AML-193 (cell line): ENCODE data around the gene PDE6H.

Experiments used
- DNase-seq, 2 experiments: peaks; one replicate each; lab custom pipeline; 2025; lab: John Stamatoyannopoulos, UW

The PDE6H gene

DNA sequence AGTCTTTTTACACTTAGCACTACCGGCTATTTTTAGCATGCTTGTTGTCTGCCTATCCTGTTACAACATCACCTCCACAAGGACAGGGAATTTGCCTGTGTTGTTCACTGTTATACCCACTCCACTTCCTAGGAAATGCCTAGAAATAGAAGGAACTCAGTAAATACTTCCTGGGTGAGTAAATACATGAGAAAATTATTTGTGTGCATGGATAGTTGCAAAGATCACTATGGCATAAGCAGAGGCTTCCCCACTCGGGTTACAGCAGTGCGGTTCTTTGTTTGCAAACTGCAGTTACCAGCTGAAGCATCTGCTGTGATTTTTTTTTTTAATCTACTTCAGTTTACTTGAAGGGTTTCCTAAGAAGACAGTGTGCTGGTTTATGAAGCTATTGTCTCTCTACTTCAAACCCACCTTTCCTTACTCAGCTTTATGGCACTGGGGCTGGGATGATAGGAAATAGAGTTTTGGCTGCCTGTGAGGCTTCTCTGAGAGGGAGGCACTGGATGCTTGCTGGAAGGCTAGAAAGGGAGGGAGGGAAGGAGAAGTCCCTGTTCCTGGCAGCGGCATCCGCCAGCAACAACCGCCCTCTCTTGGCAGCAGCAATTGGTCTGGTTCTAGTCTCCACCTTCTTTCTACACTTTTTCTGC lies 29.0 kb downstream of the PDE6H start:
- DNase-seq, result no peak

DNA sequence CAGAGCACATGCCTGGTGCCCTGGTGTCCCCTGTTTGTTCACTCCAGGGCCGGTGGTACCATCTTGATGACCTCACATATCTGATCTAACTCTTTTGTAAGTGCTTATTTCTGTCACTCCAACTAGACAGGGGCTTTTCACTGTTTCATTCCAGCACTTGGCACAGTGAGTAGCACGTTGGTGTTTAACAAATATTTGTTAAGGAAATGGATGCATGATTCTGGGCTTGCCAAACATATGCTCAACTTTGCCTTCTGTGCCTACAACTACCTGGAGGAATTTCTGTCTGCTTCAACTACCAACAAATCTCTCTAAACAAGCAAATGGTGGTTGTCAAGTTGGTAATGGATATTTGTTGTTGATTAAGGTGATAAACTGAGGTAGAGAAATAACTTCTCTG lies 31.6 kb downstream of the PDE6H start:
- DNase-seq, result no peak

DNA sequence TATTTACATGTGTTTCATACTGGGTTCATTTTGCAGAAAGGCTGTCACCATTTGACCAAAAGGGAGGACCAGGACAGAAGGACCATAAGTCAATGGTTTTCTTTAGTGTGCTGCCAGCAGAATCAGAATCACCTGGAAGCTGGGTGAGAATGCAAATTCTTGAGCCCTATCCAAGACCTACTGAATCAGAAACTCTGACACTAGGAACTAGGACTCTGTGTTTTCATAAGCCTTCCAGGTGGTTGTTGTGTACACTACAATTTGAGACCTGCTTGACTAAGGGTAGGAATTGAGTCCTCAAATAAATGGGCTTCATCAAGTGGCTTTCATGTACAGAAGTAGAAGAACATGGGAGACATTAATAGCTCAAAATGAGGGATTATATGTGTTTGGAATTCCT lies 32.2 kb downstream of the PDE6H start:
- DNase-seq, result no peak

DNA sequence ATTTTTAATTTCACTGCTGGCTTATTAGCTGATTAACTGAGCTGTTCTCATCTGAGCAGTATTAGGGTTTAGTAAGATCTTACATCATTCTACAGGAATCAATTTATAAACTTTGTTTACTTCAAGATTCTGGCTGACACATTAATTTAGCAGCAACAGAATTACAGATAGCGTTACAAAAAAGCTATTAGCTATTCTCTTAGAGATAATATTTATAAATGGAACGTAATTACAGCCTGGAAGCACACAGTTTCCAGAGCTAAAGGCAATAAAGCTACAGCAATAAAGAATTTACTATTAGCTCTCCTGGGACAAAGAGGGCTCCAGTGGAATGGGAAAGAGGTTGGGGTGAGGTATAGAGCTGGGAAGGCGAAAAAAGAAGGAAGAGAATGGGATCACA lies 34.7 kb downstream of the PDE6H start:
- no peak for DNase-seq

DNA sequence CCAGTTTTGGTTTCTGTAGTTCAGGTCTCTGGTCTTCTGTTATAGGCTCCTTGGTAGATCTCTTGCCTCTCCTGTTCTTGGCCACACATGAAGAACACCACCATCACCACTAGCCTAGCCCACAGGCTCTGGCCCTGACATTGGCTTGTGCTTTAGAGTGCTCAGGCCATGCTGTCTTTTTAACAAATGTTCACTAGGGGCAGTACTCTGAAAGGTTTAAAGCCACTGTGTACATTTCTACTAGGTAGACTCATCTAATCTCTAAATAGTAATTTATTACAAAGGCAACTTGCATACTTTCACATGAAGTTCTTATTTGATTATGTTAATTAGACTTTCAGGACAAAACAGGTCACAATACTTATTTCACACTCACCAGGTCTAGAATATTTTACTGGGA lies 38.3 kb downstream of the PDE6H start:
- peak; percentile 5 to 30 for DNase-seq

DNA sequence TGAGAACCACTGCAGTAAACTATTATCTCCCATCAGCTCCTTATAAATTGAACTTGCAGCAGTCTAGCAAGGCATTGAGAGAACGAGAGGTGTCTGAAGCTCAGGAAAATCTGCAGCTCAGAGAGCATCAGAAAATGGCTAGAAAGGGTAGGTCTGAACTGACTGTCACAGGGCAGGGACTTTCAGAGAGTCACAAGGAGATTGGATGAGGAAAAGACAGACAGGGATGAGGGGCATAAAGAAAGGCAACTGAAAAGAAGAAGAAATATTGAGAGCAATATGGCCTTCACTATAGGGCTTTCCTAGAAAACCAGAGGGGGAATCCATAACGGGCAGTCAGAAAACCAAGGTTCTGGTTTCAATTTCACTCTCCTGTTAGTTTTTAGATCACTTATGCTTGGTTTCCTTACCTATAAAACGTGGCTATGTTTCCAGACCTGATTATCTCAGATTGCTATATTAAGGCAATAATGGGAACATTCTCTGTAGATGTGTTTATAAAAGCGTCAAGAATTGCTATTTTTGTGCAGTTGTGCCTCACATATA lies 40.9 kb downstream of the PDE6H start:
- DNase-seq, result no peak

DNA sequence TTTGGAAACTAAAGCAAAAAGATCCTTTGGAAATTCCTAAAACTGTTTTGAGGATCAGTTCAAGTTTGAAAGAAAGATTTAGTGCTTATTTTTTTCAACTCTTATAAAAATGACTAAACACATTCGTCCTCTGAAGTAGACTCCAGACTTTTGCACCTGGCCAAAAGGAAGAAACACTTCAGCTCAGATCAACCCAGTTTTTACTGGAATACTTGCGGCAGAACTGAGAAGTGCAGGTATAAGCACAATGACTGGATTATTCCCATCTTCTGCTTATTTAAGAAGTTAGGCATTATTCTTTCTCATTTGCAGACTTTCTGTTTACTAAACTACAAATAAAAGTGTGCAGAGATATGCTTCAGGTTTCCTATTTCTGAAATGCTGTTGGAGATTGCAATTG lies 41.9 kb downstream of the PDE6H start:
- no peak for DNase-seq

DNA sequence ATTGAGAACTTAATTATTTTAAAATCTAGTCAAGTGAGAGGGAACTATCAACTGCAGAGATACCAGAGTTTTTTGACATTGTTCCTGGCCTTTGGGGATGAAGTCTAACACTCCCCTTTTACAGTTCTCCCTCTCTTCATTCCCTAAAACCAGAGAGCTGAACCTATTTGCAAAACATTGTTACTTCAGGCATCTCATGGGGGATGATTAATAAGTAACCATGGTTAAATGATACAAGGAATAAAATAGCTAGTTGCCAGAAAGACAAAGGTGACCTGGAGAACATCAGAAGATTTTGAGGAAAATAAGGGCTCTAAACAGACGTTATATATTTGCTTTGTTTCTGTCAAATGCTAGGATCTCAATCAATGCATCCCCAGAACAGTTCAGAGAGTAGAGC lies 42.3 kb downstream of the PDE6H start:
- no peak for DNase-seq

DNA sequence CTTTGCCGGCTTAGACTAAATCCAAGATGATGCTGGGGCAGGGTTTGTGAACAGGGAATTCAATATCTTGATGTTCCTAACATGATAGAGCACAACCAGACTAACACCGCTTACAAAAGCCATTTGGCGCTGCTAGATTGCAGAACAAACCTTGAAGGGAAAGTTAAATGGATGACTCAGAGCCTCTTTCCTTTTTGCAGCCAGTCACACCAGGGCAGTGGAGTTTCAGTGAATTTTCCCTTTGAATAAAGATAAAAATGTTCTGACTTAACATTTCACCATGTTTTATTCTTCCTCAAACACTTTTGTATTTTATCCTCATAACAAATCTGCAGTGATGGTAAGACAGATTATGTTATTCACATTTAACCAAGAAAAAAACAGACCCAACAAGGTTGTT lies 47.3 kb downstream of the PDE6H start:
- no peak for DNase-seq
